Measurements from ENCODE around the gene PRKN.

DNA sequence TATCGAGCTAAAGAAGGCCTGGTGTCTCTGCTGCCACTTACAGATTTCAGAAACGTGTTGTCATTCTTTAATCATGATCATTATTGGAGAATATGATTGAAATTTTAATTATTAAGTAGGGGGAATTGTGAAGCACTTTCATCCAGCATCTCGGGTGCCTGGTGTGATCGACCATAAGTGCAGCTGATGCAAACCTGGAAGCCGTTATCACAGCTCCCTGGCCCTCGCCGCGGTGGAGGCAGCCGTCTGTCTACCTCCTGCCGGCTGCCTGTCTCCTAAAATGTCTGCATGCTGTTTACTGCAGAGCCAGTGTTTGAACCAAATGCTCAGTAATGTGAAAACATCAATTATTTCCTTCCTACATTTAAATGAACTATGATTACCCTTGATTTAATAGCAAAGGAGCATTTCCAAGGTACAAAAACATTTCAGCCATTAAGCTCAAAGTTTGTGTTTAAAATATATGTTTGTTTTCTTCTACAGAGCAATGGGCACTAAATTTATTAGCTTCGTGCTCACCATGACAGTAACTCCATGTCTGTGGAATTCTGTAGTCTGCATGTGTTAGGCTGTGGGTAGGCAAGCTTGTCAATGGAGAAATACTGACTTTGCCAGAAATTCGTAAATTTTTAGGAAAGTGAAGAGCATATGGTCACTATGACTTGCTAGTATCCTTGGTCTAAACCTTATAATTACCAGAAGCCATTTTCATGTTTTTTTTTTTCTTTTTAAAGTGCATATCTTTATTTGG lies 1269.2 kb downstream of the PRKN start:
- TF ChIP-seq POLR2A (IDR thresholded peaks at IDR 0.05), result no peak
- TF ChIP-seq, protein P1, sequence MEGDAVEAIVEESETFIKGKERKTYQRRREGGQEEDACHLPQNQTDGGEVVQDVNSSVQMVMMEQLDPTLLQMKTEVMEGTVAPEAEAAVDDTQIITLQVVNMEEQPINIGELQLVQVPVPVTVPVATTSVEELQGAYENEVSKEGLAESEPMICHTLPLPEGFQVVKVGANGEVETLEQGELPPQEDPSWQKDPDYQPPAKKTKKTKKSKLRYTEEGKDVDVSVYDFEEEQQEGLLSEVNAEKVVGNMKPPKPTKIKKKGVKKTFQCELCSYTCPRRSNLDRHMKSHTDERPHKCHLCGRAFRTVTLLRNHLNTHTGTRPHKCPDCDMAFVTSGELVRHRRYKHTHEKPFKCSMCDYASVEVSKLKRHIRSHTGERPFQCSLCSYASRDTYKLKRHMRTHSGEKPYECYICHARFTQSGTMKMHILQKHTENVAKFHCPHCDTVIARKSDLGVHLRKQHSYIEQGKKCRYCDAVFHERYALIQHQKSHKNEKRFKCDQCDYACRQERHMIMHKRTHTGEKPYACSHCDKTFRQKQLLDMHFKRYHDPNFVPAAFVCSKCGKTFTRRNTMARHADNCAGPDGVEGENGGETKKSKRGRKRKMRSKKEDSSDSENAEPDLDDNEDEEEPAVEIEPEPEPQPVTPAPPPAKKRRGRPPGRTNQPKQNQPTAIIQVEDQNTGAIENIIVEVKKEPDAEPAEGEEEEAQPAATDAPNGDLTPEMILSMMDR (IDR thresholded peaks at IDR 0.05 in 8 of 11, conservative IDR thresholded peaks at IDR 0.05 in 3 of 11), result no peak
- TF ChIP-seq POLR2AphosphoS5 (IDR thresholded peaks at IDR 0.05), result no peak
